Kasumi-1 (cell line): Measurements from ENCODE around the gene TMEM100.

ENCODE experiments used
- DNase-seq, 2 experiments: peaks; one replicate each; lab custom pipeline; 2025; lab: John Stamatoyannopoulos, UW

Gene TMEM100

GRCh38 chr17:55743103-55743679 lies 20.5 kb upstream of the TMEM100 start:
- no peak for DNase-seq

GRCh38 chr17:55742272-55743102 lies 19.8 kb upstream of the TMEM100 start:
- DNase-seq, result no peak

- no peak for DNase-seq
Observed at GRCh38 chr17:55741356-55741700, 18.7 kb upstream of the TMEM100 start.

GRCh38 chr17:55740511-55741355 lies 18.1 kb upstream of the TMEM100 start:
- no peak for DNase-seq

DNA sequence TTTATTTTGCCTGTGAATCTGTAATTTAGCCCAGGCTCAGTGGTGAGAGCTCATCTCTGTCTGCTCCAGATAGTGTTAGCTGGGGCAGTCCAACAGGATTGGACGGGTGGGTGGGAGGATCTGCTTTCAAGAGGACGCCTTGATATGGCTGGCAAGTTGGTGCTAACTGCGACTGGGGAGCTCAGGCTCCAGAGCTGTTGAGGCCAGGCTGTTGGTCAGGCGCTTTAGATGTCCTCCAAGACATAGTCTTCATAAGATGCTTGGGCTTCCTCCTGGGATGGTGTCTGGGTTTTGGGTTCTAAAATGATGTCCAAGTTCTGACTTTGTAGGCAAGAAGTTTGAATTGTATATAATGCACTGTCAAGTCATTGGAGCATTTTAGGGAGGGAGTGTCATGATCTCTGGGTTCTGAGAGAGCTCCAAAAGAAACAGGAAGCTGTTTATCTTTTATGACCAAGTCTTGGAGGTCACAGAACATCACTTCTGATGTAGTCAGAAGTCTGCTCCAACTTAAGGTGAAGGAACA lies 15.4 kb upstream of the TMEM100 start:
- DNase-seq, result no peak

GRCh38 chr17:55735731-55736405 lies 13.2 kb upstream of the TMEM100 start:
- peak; percentile 88 to 93 for DNase-seq

GRCh38 chr17:55734128-55734781 lies 11.6 kb upstream of the TMEM100 start:
- DNase-seq, result no peak

DNA sequence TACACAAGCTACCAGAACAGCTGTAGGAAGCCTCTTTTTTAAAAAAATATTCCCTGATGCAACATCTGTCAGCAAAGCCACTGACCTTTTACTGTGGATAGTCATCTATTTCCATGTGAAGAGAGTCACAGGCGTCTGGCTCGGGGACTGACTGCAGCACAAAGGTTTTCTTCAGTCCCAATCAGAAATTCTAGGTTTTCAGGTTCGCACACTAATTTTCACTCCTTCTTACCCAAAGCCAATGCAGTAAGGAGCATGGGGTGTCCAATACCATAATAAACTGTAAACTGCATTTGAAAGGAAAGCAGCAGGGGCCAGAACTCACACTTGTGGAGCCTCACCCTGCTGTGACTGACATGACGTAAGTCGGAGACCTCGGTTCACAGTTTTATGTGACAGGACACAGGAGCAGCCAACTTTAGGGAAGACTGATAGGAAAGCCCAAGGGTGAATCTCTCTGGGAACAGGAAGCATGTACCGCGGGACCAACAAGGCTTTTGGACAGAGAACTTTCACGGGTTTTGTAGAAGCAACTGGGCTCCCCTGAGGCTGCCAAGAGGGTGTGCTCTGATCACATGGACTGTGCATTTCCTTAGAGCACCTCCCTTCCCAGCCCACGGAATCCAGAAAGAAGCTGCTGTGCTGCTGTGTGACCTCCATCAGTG lies 9.1 kb upstream of the TMEM100 start:
- DNase-seq, result no peak

GRCh38 chr17:55730808-55731207 lies 8.1 kb upstream of the TMEM100 start:
- DNase-seq, result no peak

GRCh38 chr17:55730380-55730779 lies 7.7 kb upstream of the TMEM100 start:
- DNase-seq, result no peak

- DNase-seq, result no peak
Observed at GRCh38 chr17:55729484-55729883, 6.8 kb upstream of the TMEM100 start.

GRCh38 chr17:55728833-55729232 lies 6.2 kb upstream of the TMEM100 start:
- no peak for DNase-seq

DNA sequence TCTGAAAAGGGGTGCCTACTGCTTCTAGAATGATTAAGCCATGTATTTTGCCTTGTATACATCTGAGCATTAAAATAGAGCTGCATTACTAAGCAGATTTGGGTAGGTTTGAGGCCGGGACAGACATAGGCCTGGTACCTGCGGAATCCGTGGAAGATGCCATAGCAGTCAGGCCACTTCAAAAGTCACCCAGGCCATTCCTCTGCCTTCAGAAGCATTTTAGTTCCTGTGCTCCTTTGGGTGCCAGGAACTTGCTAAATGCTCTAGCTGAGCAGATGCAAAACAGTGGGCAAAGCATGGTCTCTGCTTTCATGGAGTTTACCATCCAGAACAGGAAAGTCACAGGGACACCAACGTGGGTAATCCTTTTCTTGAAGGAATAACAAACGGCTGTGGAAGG lies 5.7 kb upstream of the TMEM100 start:
- DNase-seq, result no peak

DNA sequence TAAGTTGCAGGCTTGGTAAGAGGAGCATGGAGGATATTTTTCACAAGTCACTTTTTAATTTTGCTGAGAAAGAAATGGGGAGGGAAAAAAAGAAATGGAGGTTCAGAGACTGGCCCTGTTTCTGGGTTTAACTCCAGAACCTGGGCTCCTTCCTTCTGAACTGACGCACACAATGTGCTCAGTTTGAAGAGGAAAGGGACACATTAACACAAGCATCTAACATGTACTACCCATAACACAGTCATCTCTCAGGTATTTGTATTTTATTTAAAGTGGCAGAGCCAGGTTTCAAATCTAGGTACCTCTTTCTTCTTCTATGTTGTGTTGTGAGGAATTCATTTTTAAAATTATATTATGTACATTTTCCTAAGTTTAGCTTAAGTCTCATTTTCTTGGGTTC lies 5.3 kb upstream of the TMEM100 start:
- DNase-seq, result no peak

DNA sequence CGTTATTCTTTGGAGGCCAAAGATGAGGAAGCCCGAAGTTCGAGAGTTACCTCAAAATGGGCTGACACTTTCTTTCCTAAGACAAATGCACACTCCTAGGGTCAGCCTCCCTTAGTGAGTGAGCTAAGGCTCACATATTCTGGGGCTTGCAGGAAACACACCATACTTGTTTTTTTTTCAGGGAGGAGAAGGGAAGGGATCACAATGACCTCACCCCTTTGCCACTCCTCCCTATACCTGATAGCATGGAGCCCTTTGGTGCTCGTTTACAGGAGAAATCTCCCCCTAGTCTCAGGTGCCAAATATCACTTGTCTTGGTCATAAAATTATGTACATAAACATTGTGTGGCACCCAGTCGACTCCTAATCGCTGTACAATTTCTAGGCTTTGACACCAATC lies 4.6 kb upstream of the TMEM100 start:
- no peak for DNase-seq

DNA sequence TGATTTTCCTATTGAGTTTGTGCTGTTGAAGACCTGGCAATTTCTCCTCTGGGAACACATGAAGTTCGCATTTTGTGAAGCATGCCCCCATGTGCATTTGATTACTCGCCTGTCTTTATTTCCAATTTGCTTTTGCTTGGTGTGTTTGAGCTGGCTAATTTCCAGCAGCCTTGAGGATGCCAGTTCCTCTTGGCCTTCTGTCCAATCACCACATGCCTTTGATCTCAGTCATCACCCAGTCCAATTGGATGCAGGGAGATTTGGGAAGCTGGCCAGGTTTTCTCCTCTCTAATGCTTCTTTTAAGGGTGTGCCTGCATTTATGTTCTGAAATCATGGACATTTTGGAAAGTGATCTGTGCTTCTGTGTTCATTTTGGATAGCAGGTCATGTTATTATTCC lies 3.8 kb upstream of the TMEM100 start:
- no peak for DNase-seq

DNA sequence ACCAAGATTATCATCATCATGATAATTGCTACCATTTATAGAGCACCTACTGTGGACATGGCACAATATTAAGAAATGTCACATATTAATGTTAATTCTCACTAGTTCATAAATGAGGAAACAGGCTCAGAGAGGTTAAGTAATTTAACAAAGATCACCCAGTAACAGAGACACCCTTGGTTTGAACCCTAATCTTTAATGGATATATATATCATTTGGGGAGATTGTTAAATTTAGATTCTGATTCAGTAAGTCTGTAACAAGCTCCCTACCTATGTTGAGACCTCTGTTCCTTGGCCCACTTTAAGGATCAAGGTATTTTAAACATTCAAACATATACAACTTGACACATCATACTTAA lies 804 bp upstream of the TMEM100 start:
- DNase-seq, result no peak

DNA sequence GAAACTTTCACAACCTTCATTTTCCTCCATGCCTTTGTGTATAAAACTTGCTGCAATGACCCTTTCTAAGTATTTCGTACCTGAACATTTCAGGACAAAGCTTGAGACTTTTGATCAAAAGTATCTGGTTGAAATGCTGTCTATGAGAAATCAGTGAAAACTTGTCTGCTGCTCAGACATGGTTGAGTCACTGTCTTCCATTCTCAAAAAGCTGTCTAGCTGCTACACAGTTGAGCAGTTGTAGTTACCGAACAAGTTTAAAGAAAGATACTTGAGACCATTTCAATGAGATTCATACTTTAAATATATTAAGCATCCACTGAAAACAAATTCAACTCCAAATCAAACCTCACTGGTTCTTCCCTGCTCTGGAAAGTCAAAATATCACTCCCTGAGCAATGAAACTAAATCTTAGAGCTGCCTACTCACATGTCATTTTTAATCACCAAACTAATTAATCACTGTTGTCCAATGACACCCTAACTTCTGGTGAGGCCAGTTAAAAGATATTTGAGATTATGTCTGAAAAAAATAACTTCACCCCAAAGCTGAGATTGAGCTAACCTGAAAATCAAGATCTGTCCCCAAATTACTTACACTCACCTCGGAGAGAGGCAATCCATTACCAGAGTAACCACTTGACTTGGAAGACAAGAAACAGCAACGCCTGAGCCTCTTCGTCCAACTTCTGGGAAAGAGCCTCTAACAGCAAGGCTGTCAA lies 488 bp downstream of the TMEM100 start:
- no peak for DNase-seq

DNA sequence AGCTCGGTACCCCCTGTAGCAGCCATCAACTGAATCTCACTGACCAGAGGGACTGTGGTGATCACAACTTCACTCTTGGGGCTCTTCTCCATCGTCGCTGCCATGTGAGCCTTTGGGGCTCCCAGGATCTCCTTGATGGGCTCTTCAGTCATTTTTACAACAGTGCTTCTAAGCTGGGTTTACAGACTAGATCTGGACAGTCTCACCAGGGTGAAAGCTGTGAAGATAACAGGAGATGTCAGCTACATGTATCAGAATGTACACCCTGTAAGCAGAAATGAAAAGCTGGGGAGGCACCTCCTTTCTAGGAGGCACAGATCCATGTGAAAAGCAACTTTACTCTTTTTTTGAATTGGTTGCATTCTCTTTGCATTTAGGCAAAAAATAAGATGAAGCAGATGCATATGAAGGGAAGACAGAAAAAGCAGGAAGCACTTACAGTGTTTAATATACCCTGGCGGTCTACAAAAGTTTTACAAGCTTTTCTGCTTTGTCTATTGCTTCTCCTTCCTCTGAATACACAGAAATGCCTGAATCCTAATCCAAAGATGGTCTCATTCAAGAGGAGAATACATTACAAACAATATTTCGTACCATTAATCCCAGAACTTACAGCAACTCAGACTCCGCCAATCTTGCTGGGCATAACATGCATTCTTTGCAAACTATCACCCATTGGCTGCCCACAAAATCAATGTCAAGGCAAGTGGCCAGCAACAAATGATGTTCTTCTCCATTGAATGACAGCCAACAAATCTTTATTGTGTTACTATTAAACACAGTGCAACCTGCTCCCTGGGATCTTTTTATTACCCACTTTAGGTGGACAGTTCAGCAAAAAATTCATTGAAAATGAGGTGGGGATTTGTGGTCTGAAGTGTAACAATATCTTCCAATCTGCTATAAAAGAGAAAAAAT lies 1.5 kb downstream of the TMEM100 start:
- peak in 1 of 2 experiments; percentile 20 for DNase-seq
